Measurements from ENCODE around the gene DHFR2. TPM values are rescaled to one million over a fixed set of nuclear protein-coding genes. Genes with fewer than 3 reads are reported as not detected.

Gene DHFR2
- total RNA-seq, 5 donors from 2014 or later (not counting 1 experiment from before 2014, with no cell fraction given), result 3.5 to 11.4 (median 8.6) TPM

- Histone ChIP-seq H3K4me1 (ENCODE audit: control insufficient read depth in 1 of 2, extremely low read depth in 1 of 2, insufficient read depth in 2 of 2, low read length in 2 of 2) (no peaks in the 10 kb centered on the region), H3K36me3 (ENCODE audit: control insufficient read depth in 2 of 2, extremely low read depth in 1 of 2, insufficient read depth in 1 of 2, low read length in 1 of 2) (peaks cover 0 to 4% of the 10 kb centered on the region in 2 donors), H3K4me3 (ENCODE audit: control insufficient read depth in 1 of 2, extremely low read depth in 1 of 2, low read length in 1 of 2) (no peak overlapping the region), H3K27me3 (replicated peaks in 1 of 2; ENCODE audit: control insufficient read depth in 2 of 2, extremely low read depth in 1 of 2, insufficient read depth in 2 of 2, low read length in 1 of 2) (no peaks in the 10 kb centered on the region), H3K9me3 (no peaks in the 10 kb centered on the region), H3K27ac (ENCODE audit: low read length) (no peak overlapping the region)
- ATAC-seq (replicated peaks in 1 of 4), result no peak
- Mint-ChIP-seq H3K4me1 (no peaks in the 10 kb centered on the region), H3K36me3 (peaks cover 5% of the 10 kb centered on the region), H3K9me3 (no peaks in the 10 kb centered on the region), H3K27ac (no peak overlapping the region), H3K27me3 (no peaks in the 10 kb centered on the region), H3K4me3 (no peak overlapping the region)
- no CpG with 5 or more reads among the region's 1 CpG for WGBS (ENCODE audit: insufficient coverage)
- no peak for DNase-seq
- ChIA-PET POLR2A (no interaction called here), CTCF (no interaction called here)
These were observed 19.4 kb downstream of the DHFR2 start for GRCh38 chr3:94043285-94043684.

- no peak for ATAC-seq (replicated peaks in 1 of 4)
- POLR2A ChIA-PET, result interaction anchor here in 1 of 2 donors (0.6 kb wide), 1 partner anchor 26 kb away, joined by 4 read pairs; the partner anchor contains the start of genes DHFR2 and NSUN3
- peak in 1 of 35 experiments; percentile 32 for DNase-seq
These were observed 25.7 kb downstream of the DHFR2 start for GRCh38 chr3:94036909-94037507.

GRCh38 chr3:94028093-94028837 lies 34.5 kb downstream of the DHFR2 start, which contains the start of gene STX19:
STX19 (minus strand) TSS chr3:94028597; CDS start chr3:94015269, 13,328 bp downstream.
- Mint-ChIP-seq H3K36me3 (peaks cover 6% of the 10 kb centered on the region), H3K9me3 (no peaks in the 10 kb centered on the region), H3K4me1 (no peaks in the 10 kb centered on the region), H3K27me3 (no peaks in the 10 kb centered on the region), H3K27ac (no peak within 1 kb of the TSS), H3K4me3 (no peak within 1 kb of the TSS)
- H3K36me3 ChIP-seq (ENCODE audit: control insufficient read depth in 2 of 2, extremely low read depth in 1 of 2, insufficient read depth in 1 of 2, low read length in 1 of 2), result no peaks in the 10 kb centered on the region
- no peak within 1 kb of the TSS for H3K27ac ChIP-seq (ENCODE audit: low read length)
- POLR2A ChIA-PET, result no interaction called here
- H3K27me3 ChIP-seq (replicated peaks in 1 of 2; ENCODE audit: control insufficient read depth in 2 of 2, extremely low read depth in 1 of 2, insufficient read depth in 2 of 2, low read length in 1 of 2), result no peaks in the 10 kb centered on the region
- H3K4me3 ChIP-seq (ENCODE audit: control insufficient read depth in 1 of 2, extremely low read depth in 1 of 2, low read length in 1 of 2), result no peak within 1 kb of the TSS
- ATAC-seq (replicated peaks in 1 of 4) (no peak), DNase-seq (no peak)
- no peaks in the 10 kb centered on the region for H3K9me3 ChIP-seq
- no CpG with 5 or more reads among the region's 8 CpGs for WGBS (ENCODE audit: insufficient coverage)
- H3K4me1 ChIP-seq (ENCODE audit: control insufficient read depth in 1 of 2, extremely low read depth in 1 of 2, insufficient read depth in 2 of 2, low read length in 2 of 2), result no peaks in the 10 kb centered on the region
- CTCF ChIA-PET, result interaction anchor here in 1 of 2 donors (0.9 to 1.1 kb wide), 2 partner anchors 10 to 41 kb away, joined by 4 to 5 read pairs; no protein-coding TSS in a partner anchor

More at GRCh38 chr3:94036909-94037507, 25.7 kb downstream of the DHFR2 start:
- no peaks in the 10 kb centered on the region for H3K9me3 Mint-ChIP-seq
- H3K36me3 Mint-ChIP-seq, result peaks cover 8% of the 10 kb centered on the region
- H3K27ac Mint-ChIP-seq, result no peak overlapping the region
- H3K4me3 ChIP-seq (ENCODE audit: control insufficient read depth in 1 of 2, extremely low read depth in 1 of 2, low read length in 1 of 2), result no peak overlapping the region
- H3K4me1 Mint-ChIP-seq, result no peaks in the 10 kb centered on the region
- CTCF ChIA-PET, result interaction anchor here (1.4 to 2.1 kb wide), 2 partner anchors 26 to 32 kb away, joined by 3 to 9 read pairs; partner anchors contain the start of gene NSUN3 (in 1 of the 2)
- no CpG with 5 or more reads among the region's 3 CpGs for WGBS (ENCODE audit: insufficient coverage)
- H3K4me1 ChIP-seq (ENCODE audit: control insufficient read depth in 1 of 2, extremely low read depth in 1 of 2, insufficient read depth in 2 of 2, low read length in 2 of 2), result no peaks in the 10 kb centered on the region
- no peaks in the 10 kb centered on the region for H3K27me3 Mint-ChIP-seq
- H3K9me3 ChIP-seq, result no peaks in the 10 kb centered on the region
- no peaks in the 10 kb centered on the region for H3K36me3 ChIP-seq (ENCODE audit: control insufficient read depth in 2 of 2, extremely low read depth in 1 of 2, insufficient read depth in 1 of 2, low read length in 1 of 2)
- no peaks in the 10 kb centered on the region for H3K27me3 ChIP-seq (replicated peaks in 1 of 2; ENCODE audit: control insufficient read depth in 2 of 2, extremely low read depth in 1 of 2, insufficient read depth in 2 of 2, low read length in 1 of 2)
- no peak overlapping the region for H3K27ac ChIP-seq (ENCODE audit: low read length)
- H3K4me3 Mint-ChIP-seq, result no peak overlapping the region

- no peaks in the 10 kb centered on the region for H3K27me3 Mint-ChIP-seq
- ChIA-PET CTCF (no interaction called here), POLR2A (no interaction called here)
- Histone ChIP-seq H3K4me3 (ENCODE audit: control insufficient read depth in 1 of 2, extremely low read depth in 1 of 2, low read length in 1 of 2) (no peak overlapping the region), H3K4me1 (ENCODE audit: control insufficient read depth in 1 of 2, extremely low read depth in 1 of 2, insufficient read depth in 2 of 2, low read length in 2 of 2) (no peaks in the 10 kb centered on the region), H3K27me3 (replicated peaks in 1 of 2; ENCODE audit: control insufficient read depth in 2 of 2, extremely low read depth in 1 of 2, insufficient read depth in 2 of 2, low read length in 1 of 2) (no peaks in the 10 kb centered on the region), H3K36me3 (ENCODE audit: control insufficient read depth in 2 of 2, extremely low read depth in 1 of 2, insufficient read depth in 1 of 2, low read length in 1 of 2) (no peaks in the 10 kb centered on the region), H3K9me3 (no peaks in the 10 kb centered on the region), H3K27ac (ENCODE audit: low read length) (no peak overlapping the region)
- ATAC-seq (replicated peaks in 1 of 4) (no peak), DNase-seq (no peak)
- no peaks in the 10 kb centered on the region for H3K36me3 Mint-ChIP-seq
- no peaks in the 10 kb centered on the region for H3K9me3 Mint-ChIP-seq
- no CpG with 5 or more reads among the region's 2 CpGs for WGBS (ENCODE audit: insufficient coverage)
- H3K4me3 Mint-ChIP-seq, result no peak overlapping the region
- H3K4me1 Mint-ChIP-seq, result no peaks in the 10 kb centered on the region
- no peak overlapping the region for H3K27ac Mint-ChIP-seq
These were observed 36.1 kb downstream of the DHFR2 start for GRCh38 chr3:94026623-94027022.

- CTCF ChIA-PET, result no interaction called here
These were observed 38.3 kb downstream of the DHFR2 start for GRCh38 chr3:94024385-94024784.

GRCh38 chr3:94020293-94020692 lies 42.4 kb downstream of the DHFR2 start:
- H3K9me3 ChIP-seq, result no peaks in the 10 kb centered on the region
- Mint-ChIP-seq H3K27me3 (no peaks in the 10 kb centered on the region), H3K36me3 (peaks cover 4% of the 10 kb centered on the region), H3K4me1 (no peaks in the 10 kb centered on the region), H3K27ac (no peak overlapping the region), H3K9me3 (no peaks in the 10 kb centered on the region), H3K4me3 (no peak overlapping the region)
- CTCF ChIA-PET, result no interaction called here
- no peaks in the 10 kb centered on the region for H3K27me3 ChIP-seq (replicated peaks in 1 of 2; ENCODE audit: control insufficient read depth in 2 of 2, extremely low read depth in 1 of 2, insufficient read depth in 2 of 2, low read length in 1 of 2)
- peaks cover 0 to 1% of the 10 kb centered on the region in 2 experiments for H3K4me1 ChIP-seq (ENCODE audit: control insufficient read depth in 1 of 2, extremely low read depth in 1 of 2, insufficient read depth in 2 of 2, low read length in 2 of 2)
- no peak overlapping the region for H3K4me3 ChIP-seq (ENCODE audit: control insufficient read depth in 1 of 2, extremely low read depth in 1 of 2, low read length in 1 of 2)
- no peaks in the 10 kb centered on the region for H3K36me3 ChIP-seq (ENCODE audit: control insufficient read depth in 2 of 2, extremely low read depth in 1 of 2, insufficient read depth in 1 of 2, low read length in 1 of 2)
- WGBS (ENCODE audit: insufficient coverage), result no CpG with 5 or more reads among the region's 3 CpGs
- DNase-seq (no peak), ATAC-seq (replicated peaks in 1 of 4) (no peak)
- H3K27ac ChIP-seq (ENCODE audit: low read length), result no peak overlapping the region
- POLR2A ChIA-PET, result interaction anchor here in 1 of 2 donors (0.6 kb wide), 1 partner anchor 49 kb away, joined by 3 read pairs; no protein-coding TSS in a partner anchor

More at GRCh38 chr3:94024385-94024784, 38.3 kb downstream of the DHFR2 start:
- Mint-ChIP-seq H3K9me3 (no peaks in the 10 kb centered on the region), H3K27ac (no peak overlapping the region), H3K27me3 (no peaks in the 10 kb centered on the region), H3K4me3 (no peak overlapping the region), H3K36me3 (peaks cover 4% of the 10 kb centered on the region), H3K4me1 (no peaks in the 10 kb centered on the region)
- Histone ChIP-seq H3K4me1 (ENCODE audit: control insufficient read depth in 1 of 2, extremely low read depth in 1 of 2, insufficient read depth in 2 of 2, low read length in 2 of 2) (no peaks in the 10 kb centered on the region), H3K4me3 (ENCODE audit: control insufficient read depth in 1 of 2, extremely low read depth in 1 of 2, low read length in 1 of 2) (no peak overlapping the region), H3K9me3 (no peaks in the 10 kb centered on the region), H3K36me3 (ENCODE audit: control insufficient read depth in 2 of 2, extremely low read depth in 1 of 2, insufficient read depth in 1 of 2, low read length in 1 of 2) (no peaks in the 10 kb centered on the region), H3K27ac (ENCODE audit: low read length) (no peak overlapping the region), H3K27me3 (replicated peaks in 1 of 2; ENCODE audit: control insufficient read depth in 2 of 2, extremely low read depth in 1 of 2, insufficient read depth in 2 of 2, low read length in 1 of 2) (no peaks in the 10 kb centered on the region)
- POLR2A ChIA-PET, result no interaction called here
- no peak for DNase-seq
- no peak for ATAC-seq (replicated peaks in 1 of 4)
- WGBS (ENCODE audit: insufficient coverage), result no CpG with 5 or more reads among the region's 3 CpGs
